Measurements from ENCODE around the gene PACSIN2.

The PACSIN2 gene

GRCh38 chr22:42946546-42947198 lies 68.3 kb downstream of the PACSIN2 start:
- no peaks in the 10 kb centered on the region for H3K36me3 ChIP-seq (ENCODE audit: insufficient read depth, low read length)
- no peak overlapping the region for H3K27ac ChIP-seq (ENCODE audit: low read depth, low read length)
- no peak overlapping the region for H2AFZ ChIP-seq (ENCODE audit: low read length, unreplicated experiment)
- no peaks in the 10 kb centered on the region for H3K27me3 ChIP-seq (ENCODE audit: insufficient read depth, low read length)
- H3K4me3 ChIP-seq (ENCODE audit: low read depth, low read length): no peak overlapping the region
- peaks cover 60% of the 10 kb centered on the region for H3K79me2 ChIP-seq (ENCODE audit: control insufficient read depth, insufficient read depth, low read length, unreplicated experiment)
- H3K4me1 ChIP-seq (ENCODE audit: control insufficient read depth, insufficient read depth, low read length, unreplicated experiment): peaks cover 6% of the 10 kb centered on the region

- Histone ChIP-seq H2AFZ (ENCODE audit: low read length, unreplicated experiment) (no peak overlapping the region), H3K4me1 (ENCODE audit: control insufficient read depth, insufficient read depth, low read length, unreplicated experiment) (peaks cover 9% of the 10 kb centered on the region), H3K4me3 (ENCODE audit: low read depth, low read length) (no peak overlapping the region), H3K36me3 (ENCODE audit: insufficient read depth, low read length) (no peaks in the 10 kb centered on the region), H3K27me3 (ENCODE audit: insufficient read depth, low read length) (no peaks in the 10 kb centered on the region), H3K79me2 (ENCODE audit: control insufficient read depth, insufficient read depth, low read length, unreplicated experiment) (peaks cover 57% of the 10 kb centered on the region), H3K27ac (ENCODE audit: low read depth, low read length) (no peak overlapping the region)
These were observed 69.2 kb downstream of the PACSIN2 start for GRCh38 chr22:42945736-42946135.

- Histone ChIP-seq H3K4me3 (ENCODE audit: low read depth, low read length) (no peak overlapping the region), H2AFZ (ENCODE audit: low read length, unreplicated experiment) (no peak overlapping the region), H3K4me1 (ENCODE audit: control insufficient read depth, insufficient read depth, low read length, unreplicated experiment) (peaks cover 15% of the 10 kb centered on the region), H3K27ac (ENCODE audit: low read depth, low read length) (no peak overlapping the region), H3K79me2 (ENCODE audit: control insufficient read depth, insufficient read depth, low read length, unreplicated experiment) (peaks cover 51% of the 10 kb centered on the region), H3K36me3 (ENCODE audit: insufficient read depth, low read length) (no peaks in the 10 kb centered on the region), H3K27me3 (ENCODE audit: insufficient read depth, low read length) (no peaks in the 10 kb centered on the region)
These were observed 69.9 kb downstream of the PACSIN2 start for GRCh38 chr22:42945027-42945426.

- no peak overlapping the region for H3K4me3 ChIP-seq (ENCODE audit: low read depth, low read length)
- no peaks in the 10 kb centered on the region for H3K36me3 ChIP-seq (ENCODE audit: insufficient read depth, low read length)
- peaks cover 56% of the 10 kb centered on the region for H3K79me2 ChIP-seq (ENCODE audit: control insufficient read depth, insufficient read depth, low read length, unreplicated experiment)
- H3K4me1 ChIP-seq (ENCODE audit: control insufficient read depth, insufficient read depth, low read length, unreplicated experiment): peaks cover 20% of the 10 kb centered on the region
- H3K27me3 ChIP-seq (ENCODE audit: insufficient read depth, low read length): no peaks in the 10 kb centered on the region
- H3K27ac ChIP-seq (ENCODE audit: low read depth, low read length): no peak overlapping the region
- no peak overlapping the region for H2AFZ ChIP-seq (ENCODE audit: low read length, unreplicated experiment)
These were observed 70.5 kb downstream of the PACSIN2 start for GRCh38 chr22:42944409-42944808.

- Histone ChIP-seq H3K4me1 (ENCODE audit: control insufficient read depth, insufficient read depth, low read length, unreplicated experiment) (peaks cover 20% of the 10 kb centered on the region), H3K4me3 (ENCODE audit: low read depth, low read length) (no peak overlapping the region), H3K79me2 (ENCODE audit: control insufficient read depth, insufficient read depth, low read length, unreplicated experiment) (peaks cover 60% of the 10 kb centered on the region), H2AFZ (ENCODE audit: low read length, unreplicated experiment) (no peak overlapping the region), H3K27ac (ENCODE audit: low read depth, low read length) (no peak overlapping the region), H3K36me3 (ENCODE audit: insufficient read depth, low read length) (no peaks in the 10 kb centered on the region), H3K27me3 (ENCODE audit: insufficient read depth, low read length) (no peaks in the 10 kb centered on the region)
These were observed 71.0 kb downstream of the PACSIN2 start for GRCh38 chr22:42943981-42944380.

- Histone ChIP-seq H2AFZ (ENCODE audit: low read length, unreplicated experiment) (no peak overlapping the region), H3K27ac (ENCODE audit: low read depth, low read length) (no peak overlapping the region), H3K4me1 (ENCODE audit: control insufficient read depth, insufficient read depth, low read length, unreplicated experiment) (peaks cover 32% of the 10 kb centered on the region), H3K79me2 (ENCODE audit: control insufficient read depth, insufficient read depth, low read length, unreplicated experiment) (peaks cover 56% of the 10 kb centered on the region), H3K27me3 (ENCODE audit: insufficient read depth, low read length) (no peaks in the 10 kb centered on the region), H3K4me3 (ENCODE audit: low read depth, low read length) (no peak overlapping the region), H3K36me3 (ENCODE audit: insufficient read depth, low read length) (no peaks in the 10 kb centered on the region)
These were observed 72.6 kb downstream of the PACSIN2 start for GRCh38 chr22:42942351-42942750.

- no peaks in the 10 kb centered on the region for H3K36me3 ChIP-seq (ENCODE audit: insufficient read depth, low read length)
- no peak overlapping the region for H2AFZ ChIP-seq (ENCODE audit: low read length, unreplicated experiment)
- no peaks in the 10 kb centered on the region for H3K27me3 ChIP-seq (ENCODE audit: insufficient read depth, low read length)
- peaks cover 55% of the 10 kb centered on the region for H3K79me2 ChIP-seq (ENCODE audit: control insufficient read depth, insufficient read depth, low read length, unreplicated experiment)
- 0 out of 2 replicates have a peak overlapping the region, but pooled peaks have one; percentile 8 for H3K4me3 ChIP-seq (ENCODE audit: low read depth, low read length)
- peaks cover 43% of the 10 kb centered on the region for H3K4me1 ChIP-seq (ENCODE audit: control insufficient read depth, insufficient read depth, low read length, unreplicated experiment)
- H3K27ac ChIP-seq (ENCODE audit: low read depth, low read length): peak overlapping the region; percentile 85
These were observed 74.9 kb downstream of the PACSIN2 start for GRCh38 chr22:42939941-42940653.

GRCh38 chr22:42939451-42939881 lies 75.5 kb downstream of the PACSIN2 start:
- Histone ChIP-seq H3K4me3 (ENCODE audit: low read depth, low read length) (0 out of 2 replicates have a peak overlapping the region, but pooled peaks have one; percentile 8), H3K4me1 (ENCODE audit: control insufficient read depth, insufficient read depth, low read length, unreplicated experiment) (peaks cover 45% of the 10 kb centered on the region), H2AFZ (ENCODE audit: low read length, unreplicated experiment) (no peak overlapping the region), H3K27me3 (ENCODE audit: insufficient read depth, low read length) (no peaks in the 10 kb centered on the region), H3K79me2 (ENCODE audit: control insufficient read depth, insufficient read depth, low read length, unreplicated experiment) (peaks cover 56% of the 10 kb centered on the region), H3K36me3 (ENCODE audit: insufficient read depth, low read length) (no peaks in the 10 kb centered on the region), H3K27ac (ENCODE audit: low read depth, low read length) (peak overlapping the region; percentile 85; the same call in 1 of the 2 replicates)

- Histone ChIP-seq H3K4me1 (ENCODE audit: control insufficient read depth, insufficient read depth, low read length, unreplicated experiment) (peaks cover 50% of the 10 kb centered on the region), H3K4me3 (ENCODE audit: low read depth, low read length) (no peak overlapping the region), H3K27me3 (ENCODE audit: insufficient read depth, low read length) (no peaks in the 10 kb centered on the region), H2AFZ (ENCODE audit: low read length, unreplicated experiment) (no peak overlapping the region), H3K27ac (ENCODE audit: low read depth, low read length) (peak overlapping the region; percentile 85; the same call in 1 of the 2 replicates), H3K36me3 (ENCODE audit: insufficient read depth, low read length) (no peaks in the 10 kb centered on the region), H3K79me2 (ENCODE audit: control insufficient read depth, insufficient read depth, low read length, unreplicated experiment) (peaks cover 59% of the 10 kb centered on the region)
These were observed 76.0 kb downstream of the PACSIN2 start for GRCh38 chr22:42938976-42939375.

GRCh38 chr22:42938449-42938848 lies 76.5 kb downstream of the PACSIN2 start:
- Histone ChIP-seq H3K36me3 (ENCODE audit: insufficient read depth, low read length) (no peaks in the 10 kb centered on the region), H3K4me3 (ENCODE audit: low read depth, low read length) (no peak overlapping the region), H3K4me1 (ENCODE audit: control insufficient read depth, insufficient read depth, low read length, unreplicated experiment) (peaks cover 53% of the 10 kb centered on the region), H3K27me3 (ENCODE audit: insufficient read depth, low read length) (no peaks in the 10 kb centered on the region), H2AFZ (ENCODE audit: low read length, unreplicated experiment) (no peak overlapping the region), H3K79me2 (ENCODE audit: control insufficient read depth, insufficient read depth, low read length, unreplicated experiment) (peaks cover 61% of the 10 kb centered on the region), H3K27ac (ENCODE audit: low read depth, low read length) (peak overlapping the region; percentile 57; the same call in 1 of the 2 replicates)

Measured in ACC112 (cell line).